Left hindlimb (tissue), 1 donor: ENCODE results near the gene ALDH3A2.
"Not testable (repeated sequence)": the region's sequence is repeated elsewhere in the genome, so short reads cannot be mapped to it uniquely, and the experiment has no call there.

ENCODE experiments used
- DNase-seq: peaks from one replicate; pipeline ENCODE4 v3.0.0-alpha.2; 2018

Gene ALDH3A2

DNA sequence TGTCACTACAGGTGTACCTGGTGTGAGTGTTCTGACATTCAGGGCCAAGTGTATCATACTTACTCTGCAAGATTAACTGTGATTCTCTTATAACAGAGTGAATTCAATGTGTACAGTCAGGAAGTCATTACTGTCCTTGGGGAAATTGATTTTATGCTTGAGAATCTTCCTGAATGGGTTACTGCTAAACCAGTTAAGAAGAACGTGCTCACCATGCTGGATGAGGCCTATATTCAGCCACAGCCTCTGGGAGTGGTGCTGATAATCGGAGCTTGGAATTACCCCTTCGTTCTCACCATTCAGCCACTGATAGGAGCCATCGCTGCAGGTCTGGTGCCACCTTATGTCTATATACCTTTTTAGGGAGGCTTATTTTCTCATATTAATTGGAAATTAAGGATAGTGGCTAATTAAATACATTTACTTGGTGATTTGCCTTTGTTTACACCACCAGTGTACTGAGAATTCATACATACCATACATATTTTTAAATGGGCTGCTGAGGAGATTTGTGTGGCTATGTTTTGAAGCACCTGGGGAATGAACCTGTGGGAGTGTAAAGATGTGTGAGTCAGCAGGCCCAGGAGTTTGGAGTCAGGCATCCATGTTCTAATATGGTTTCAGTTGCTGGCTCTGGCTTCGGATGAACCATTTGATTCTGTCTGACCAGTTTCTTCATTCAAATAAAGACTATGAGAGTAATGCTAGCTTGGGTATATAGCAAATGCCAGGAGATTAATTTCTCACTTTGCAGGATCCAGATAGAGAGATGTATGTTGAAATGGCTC, 3.1 kb downstream of the ALDH3A2 start:
- no peak for DNase-seq

DNA sequence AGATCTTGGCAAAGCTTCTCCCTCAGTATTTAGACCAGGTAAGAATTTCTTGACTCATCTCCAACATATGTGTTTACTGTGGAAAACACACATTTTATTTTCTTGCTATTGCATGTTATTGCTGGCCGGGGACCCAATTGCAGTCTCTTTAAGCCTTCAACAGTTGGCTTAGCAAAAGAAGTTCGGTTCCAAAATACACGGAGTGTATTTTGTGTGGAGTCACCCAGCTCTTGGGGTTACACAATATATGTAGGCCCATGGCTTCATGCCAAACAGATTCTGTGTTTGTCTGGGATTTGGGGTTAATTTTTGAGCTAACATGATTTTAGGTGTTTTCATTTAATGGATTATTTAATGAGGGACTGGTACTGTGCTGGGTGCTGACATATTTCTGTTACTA, 4.0 kb downstream of the ALDH3A2 start:
- no peak for DNase-seq

DNA sequence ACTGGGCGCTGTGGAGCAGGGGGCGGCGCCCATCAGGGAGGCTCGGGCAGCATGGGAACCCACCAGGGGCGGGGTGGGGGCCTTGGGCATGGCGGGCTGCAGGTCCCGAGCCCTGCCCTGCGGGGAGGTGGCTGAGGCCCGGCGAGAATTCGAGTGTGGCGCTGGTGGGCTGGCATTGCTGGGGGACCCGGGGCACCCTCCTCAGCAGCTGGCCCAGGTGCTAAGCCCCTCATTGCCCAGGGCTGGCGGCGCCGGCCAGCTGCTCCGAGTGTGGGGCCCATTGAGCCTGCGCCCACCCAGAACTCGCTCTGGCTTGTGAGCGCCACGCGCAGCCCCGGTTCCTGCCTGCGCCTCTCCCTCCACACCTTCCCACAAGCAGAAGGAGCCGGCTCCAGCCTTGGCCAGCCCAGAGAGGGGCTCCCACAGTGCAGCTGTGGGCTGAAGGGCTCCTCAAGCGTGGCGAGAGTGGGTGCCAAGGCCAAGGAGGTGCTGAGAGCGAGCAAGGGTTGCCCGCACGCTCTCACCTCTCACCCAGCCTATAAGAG, 5.9 kb downstream of the ALDH3A2 start:
- no peak for DNase-seq

DNA sequence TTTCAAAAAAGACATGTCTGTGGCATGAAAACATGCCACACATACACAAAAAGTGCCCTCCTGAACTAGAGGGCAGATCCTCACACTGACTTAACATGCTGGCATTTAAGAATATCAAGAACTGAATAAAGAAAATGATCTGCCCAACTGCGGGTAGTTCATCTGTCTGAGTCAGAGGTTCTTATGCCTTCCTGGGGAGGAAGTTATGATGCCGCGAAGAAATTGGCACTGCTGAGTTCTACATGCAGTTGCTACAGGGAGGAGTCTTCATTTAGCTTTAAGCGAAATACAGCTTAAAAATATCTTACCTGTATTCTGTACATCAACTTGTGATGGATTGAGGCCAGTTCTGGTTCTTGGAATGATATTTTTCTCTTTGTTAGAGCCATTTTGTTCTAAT, 6.3 kb downstream of the ALDH3A2 start:
- no peak for DNase-seq

DNA sequence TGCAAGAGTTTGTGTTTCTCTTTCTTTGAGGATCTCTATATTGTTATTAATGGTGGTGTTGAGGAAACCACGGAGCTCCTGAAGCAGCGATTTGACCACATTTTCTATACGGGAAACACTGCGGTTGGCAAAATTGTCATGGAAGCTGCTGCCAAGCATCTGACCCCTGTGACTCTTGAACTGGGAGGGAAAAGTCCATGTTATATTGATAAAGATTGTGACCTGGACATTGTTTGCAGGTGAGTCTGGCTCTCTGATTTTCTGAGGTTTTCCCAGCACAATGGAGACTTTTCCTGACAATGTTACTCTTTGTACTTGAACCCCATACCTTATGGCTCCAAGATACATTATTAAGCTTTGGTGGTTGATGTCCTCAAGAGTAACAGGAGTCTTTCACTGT, 7.8 kb downstream of the ALDH3A2 start:
- no peak for DNase-seq

DNA sequence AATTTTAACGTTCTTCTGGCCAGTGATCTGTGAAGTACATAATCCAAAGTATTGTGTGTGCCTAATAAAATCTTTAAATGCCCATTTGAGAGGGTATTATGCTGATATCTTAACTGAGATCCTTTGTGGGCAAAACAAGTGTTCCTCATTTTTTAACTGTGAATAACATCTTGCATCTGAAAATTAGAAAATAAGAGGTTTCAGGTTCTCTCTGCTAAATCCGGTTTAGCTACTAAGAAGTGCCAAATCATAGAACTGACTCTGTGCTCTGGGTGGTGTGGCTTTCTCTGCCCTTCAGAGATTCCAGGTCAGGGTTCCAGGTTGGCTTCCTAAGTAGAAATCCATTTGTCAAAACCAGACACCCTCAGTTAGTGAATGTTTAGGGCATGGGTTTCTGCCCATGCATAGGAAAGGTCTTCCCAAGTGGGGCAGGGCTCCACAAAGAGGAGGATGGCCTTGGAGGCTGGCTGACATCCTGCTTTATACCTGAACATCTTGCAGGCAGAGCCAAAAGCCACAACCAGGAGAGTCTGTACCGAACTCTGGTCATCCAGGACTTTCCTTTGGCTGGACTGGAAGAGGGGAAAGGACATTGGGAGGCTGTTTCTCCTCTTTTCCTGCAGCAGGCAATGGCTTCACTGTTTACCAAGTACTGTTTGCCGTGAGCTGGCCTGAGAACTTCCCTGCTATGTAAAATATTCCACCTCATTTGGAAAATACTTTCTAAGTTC, 8.5 kb downstream of the ALDH3A2 start:
- no peak for DNase-seq

DNA sequence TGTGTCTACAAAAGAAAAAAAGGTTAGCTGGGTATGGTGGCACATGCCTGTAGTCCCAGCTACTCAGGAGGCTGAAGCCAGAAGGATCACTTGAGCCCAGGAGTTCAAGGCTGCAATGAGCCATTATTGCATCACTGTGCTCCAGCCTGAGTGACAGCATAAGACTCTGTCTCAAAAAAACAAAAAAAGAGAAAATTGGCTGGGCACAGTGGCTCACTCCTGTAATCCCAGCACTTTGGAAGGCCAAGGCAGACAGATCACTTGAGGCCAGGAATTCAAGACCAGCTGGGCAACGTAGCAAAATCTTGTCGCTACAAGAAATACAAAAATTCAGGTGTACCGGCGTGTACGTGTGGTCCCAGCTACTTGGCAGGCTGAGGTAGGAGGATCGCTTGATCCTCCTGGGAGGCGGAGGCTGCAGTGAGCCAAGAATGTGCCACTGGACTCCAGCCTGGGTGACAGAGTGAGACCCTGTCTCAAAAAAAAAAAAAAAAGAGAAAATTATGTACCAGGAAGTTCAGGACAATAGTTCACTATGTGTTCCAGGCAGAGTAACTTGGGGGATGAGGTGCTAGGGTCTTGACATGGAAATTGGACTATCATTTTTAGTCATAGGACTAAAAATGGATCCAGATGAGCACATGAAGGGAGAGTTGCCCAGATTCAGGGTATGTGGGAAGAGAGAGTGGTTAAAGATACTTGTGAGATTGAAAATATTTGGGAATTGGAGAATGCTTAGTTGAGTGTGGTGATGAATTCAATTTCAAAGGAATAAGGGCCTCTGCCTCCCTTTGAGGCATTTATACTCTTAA, 11.0 kb downstream of the ALDH3A2 start:
- no peak for DNase-seq

DNA sequence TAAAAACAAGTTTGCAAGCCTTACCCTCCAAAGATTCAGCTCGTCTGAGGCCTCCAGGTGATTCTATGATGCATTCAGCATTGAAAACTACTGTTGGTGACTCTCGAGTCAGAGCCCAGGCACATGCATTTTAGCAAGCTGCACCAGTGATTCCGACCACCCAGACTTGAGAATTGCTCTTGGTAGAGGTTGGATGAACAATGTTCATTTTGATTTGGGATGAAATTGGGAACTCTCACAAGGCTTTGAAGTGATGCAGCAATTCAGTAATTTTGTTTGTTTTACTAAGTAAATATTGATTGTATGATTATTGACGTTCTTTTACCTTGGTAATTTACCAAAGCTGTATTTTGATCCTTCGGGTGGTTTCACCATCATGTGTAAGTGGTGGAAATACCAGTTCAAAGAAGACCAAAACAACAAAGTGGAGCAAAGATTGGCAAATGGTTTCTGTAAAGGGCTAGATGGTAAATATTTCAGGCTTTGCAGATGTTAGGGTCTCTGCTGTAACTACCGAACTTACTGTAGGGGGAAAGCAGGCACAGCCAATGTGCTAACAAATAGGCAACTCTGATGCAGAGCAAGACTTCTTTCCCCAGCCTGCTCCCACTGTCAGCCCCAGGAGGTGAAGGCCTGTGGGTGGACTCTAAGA, 11.8 kb downstream of the ALDH3A2 start:
- no peak for DNase-seq

DNA sequence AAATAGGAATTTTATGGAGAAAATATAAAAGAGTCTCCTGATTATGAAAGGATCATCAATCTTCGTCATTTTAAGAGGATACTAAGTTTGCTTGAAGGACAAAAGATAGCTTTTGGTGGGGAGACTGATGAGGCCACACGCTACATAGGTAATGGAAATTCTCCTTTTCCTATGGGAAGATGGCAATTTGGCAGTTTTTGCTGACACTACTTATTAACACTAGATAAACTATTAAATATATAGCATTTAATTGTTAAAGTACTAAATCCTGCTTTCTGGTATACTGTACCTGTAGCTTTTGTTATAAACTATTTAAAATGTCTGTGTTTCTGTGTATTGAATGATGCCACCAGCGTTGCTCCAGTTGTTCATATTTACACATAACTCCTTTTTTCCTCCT, 12.6 kb downstream of the ALDH3A2 start:
- no peak for DNase-seq

DNA sequence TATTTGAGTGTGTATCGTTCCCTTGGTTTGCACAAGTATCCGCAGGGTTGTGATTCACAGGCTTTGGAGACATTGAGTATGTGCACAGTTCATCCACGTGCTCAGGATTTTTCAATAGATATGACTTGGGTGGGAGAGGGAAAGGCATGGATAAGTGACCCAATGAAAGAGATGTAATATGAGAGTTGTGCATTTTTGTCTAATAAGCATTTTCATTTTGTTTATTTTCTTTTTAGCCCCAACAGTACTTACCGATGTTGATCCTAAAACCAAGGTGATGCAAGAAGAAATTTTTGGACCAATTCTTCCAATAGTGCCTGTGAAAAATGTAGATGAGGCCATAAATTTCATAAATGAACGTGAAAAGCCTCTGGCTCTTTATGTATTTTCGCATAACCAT, 14.5 kb downstream of the ALDH3A2 start:
- no peak for DNase-seq

DNA sequence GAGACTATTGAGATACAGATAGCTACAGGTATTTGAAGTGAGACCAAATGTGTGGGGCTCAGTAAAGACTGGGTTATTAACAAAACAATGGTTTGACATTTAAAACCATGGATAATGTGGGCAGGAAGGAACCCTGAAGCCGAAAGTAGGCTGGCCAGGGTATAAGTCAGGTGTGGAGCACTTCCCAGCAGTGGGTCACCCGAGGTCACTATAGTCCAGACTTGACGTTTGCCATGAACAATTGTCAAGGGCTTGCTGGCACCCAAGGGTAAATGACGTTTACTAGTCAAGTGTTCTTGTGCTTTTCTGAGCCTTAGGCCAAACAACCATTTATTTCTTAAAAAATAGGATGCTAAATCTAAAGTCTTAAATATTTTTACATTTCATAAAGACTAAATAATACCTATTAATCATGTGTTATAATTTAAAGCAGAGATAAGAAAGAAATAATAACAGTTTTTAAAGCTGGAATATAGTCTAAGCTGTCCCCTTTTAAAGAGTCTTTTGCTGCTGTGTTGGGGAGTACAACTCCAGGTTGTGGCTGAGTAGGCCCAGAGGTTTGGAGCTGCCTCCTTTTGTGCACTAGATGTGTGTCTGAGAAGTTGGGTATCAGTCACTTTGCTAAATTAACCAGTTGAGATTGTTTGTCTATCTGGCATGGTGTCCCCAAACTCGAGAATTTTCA, 15.7 kb downstream of the ALDH3A2 start:
- no peak for DNase-seq

DNA sequence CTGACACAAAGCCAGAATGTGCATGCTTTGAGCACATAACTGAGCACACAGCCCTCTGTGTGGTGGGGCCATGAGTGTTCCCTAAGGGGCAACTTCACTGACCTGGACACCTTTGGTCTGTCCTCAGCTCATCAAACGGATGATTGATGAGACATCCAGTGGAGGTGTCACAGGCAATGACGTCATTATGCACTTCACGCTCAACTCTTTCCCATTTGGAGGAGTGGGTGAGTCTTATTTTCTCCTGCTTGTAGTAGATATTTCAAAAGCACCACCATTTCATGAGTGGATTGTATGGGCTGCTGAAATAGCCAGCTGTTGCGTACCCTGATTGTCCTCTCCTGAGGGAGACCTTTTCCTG, 16.2 kb downstream of the ALDH3A2 start:
- no peak for DNase-seq

DNA sequence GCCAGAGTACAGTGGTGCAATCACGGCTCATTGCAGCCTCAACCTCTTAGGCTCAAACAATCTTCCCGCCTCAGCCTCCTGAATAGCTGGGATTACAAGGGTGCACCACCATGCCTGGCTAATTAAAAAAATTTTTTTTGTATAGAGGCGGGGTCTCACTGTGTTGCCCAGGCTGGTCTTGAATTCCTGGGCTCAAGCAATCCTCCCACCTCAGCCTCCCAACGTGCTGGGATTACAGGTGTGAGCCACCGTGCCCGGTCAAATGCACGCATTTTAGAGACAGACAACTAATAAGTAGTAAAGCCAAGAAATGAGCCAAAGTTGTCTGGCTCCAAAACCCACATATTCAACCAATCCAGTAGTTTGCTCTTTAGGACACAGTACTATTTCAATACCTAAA, 21.1 kb downstream of the ALDH3A2 start:
- DNase-seq = not testable (repeated sequence)

DNA sequence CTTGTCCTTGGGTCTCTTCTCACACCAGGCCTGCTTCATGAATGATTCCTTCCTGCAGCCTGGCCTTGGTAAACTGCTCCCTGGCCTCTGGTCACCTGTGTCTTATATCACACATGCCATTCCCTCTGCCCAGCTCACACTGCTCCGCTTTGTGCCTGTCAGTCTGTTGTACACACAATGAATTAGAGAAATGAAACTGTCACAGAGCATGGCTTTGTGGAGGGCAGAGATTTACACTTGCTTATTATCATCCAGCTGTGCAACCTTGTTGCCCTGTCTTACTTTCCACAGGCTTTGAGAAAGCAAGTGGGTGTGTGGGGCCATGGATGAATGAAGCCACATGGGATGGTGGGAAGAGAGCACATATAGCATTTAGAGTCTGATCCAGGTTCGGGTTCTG, 22.4 kb downstream of the ALDH3A2 start:
- no peak for DNase-seq

DNA sequence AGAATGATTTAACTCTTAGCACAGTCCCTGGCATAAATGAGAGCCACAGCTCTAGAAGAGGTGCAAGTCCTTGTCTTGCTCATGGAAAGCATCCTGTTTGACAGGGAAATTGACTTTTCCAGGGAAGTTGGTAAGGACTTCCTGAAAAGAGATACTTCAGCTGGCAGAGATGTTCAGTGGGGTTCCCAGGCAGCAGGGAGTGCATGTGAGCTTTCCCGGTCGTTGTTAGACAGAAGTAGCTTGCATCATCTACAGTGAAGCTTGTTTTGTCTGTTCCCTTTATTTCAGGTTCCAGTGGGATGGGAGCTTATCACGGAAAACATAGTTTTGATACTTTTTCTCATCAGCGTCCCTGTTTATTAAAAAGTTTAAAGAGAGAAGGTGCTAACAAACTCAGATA, 22.9 kb downstream of the ALDH3A2 start:
- DNase-seq = no peak

DNA sequence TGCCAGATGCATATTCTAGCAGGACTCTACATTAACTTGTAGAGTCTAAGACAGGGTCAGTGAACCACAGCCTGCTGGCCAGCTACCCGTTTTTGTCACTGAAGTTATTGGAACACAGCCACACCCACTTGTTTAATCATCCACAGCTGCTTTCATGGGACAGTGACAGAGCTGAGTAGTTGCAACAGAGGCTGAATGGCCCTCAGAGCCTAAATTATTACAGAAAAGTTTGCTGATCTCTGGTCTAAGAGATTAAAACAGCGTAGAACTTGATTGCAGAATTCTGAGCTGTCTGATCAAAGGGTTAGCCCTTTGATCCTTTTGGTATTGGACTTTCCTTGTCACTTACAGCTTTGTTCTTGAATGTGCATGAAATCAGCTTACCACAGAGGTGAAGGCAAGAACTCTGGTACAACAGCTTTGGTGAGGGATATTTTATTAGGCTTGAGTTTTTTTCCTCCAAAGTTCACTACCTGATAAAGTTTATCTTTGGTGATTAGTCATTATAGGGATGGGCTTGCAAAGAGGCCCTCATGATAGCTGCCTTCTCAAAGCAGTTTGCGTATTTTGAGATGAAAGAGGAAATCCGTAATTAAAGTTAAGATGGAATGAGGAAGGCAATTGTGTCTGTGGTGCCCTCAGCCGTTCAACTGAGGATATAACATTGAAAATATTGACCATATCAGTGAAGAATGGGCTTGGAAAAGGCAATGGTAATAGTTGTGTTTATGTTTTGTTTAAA, 23.6 kb downstream of the ALDH3A2 start:
- DNase-seq = no peak

DNA sequence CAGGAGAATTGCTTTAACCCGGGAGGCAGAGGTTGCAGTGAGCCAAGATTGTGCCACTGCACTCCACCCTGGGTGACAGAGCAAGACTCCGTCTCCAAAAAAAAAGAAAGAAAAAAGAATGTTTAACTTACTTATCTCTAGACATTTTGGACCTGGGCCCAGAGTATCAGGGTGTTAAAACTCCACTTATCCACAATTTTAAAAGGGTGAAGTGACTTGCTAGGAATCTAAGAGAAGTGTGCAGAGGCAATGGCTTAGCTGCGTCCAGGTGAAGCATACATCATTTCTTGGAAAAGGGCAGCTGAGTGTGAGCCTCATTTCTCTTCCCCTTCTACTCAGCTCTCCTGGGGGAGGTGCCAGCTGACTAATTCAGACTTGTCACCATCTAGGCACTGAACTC, 25.1 kb downstream of the ALDH3A2 start:
- no peak for DNase-seq

DNA sequence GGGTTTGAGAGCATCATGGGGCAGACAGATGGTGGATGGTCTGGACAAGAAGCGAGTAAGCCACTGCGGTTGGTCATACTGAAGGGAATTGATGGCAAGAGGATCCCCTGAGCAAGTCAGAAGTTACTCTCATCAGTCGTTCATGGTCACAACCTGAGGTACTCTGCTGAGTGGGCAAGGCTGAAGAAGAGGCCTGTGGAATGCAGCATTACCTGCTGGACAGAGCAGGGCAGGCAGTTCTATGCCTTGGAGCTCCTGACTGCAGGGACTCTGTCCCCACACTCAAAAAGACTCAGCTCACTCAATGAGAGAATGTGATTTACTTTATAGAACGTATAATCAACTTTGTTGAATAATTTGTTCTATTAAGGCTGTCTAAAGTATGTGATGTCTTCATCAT, 28.3 kb downstream of the ALDH3A2 start:
- DNase-seq = no peak

DNA sequence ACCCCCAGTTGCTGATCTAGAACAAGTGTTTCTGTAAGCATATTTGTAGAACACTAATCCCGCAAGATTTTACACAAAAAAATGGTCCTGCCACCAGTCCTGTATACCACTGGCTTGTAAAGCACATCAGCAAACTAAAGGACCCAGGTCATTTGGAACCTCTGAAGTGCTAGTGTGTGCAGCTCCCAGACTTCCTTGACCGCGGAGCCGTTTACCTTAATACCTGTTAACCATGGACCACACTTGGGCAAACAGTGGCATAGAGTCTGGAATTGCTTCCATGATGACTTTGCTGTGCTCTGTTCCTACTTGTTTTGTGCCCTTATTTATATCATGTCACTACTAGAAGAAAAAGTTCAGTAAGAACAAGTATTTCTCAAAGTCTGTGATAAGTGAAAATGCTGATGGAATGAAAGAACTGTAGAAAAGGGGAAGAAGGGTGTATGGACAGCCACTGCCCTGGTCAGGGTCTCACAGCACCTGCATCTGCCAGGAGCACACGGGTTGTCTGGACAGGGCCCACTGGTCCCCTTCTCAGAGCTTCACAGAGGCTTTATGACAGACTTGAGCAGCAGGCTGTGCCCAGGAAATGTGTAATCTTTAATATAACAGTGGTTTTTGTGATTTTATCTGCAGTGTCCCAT, 29.3 kb downstream of the ALDH3A2 start:
- no peak for DNase-seq

DNA sequence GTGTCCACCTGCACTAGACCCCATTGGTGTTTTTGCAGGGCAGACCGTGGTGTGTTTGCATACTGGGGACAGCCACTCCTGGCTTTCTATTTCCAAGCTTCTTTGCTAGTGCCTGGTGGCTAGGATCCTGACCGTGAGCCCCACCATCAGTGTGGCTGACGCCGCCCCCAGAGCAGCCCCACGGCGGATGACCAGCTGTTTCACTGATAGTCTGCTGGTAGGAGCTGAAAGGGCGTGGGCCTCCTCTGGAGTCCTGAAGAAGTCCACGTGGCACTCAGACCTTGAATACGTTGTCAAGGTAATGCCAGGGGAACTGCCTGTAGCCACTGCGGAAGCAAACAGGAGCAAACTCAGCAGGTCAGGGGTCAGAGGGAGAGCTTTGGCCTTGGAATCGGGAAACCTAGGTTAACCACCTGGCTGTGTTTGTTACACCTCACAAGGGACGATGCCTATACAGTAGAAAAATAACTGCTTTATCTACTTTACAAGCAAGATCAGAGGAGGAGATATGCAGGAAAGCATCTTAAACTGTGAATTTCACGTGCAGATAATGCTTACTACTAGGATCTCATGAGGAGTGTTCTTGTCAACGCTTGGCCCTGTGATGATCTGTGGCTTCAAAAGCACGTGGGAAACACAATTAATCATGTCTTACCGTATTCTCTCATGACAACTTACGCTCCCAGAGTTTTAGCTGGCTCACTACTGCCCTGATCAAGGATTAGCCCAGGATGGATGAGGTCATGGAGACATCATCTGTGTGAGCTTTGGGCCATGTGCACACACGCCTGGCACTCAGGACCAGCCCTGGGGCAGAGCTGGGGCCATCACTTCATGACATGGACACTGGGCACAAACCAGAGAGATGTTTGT, 30.3 kb downstream of the ALDH3A2 start:
- no peak for DNase-seq
